Astrocyte of the cerebellum (primary cell): ENCODE results near the gene CYP4F11.

Experiments
- DNase-seq: peaks from one replicate; pipeline ENCODE4 v3.0.0-alpha.2; 2011; ENCODE audit warnings: low read depth
- H3K4me3 ChIP-seq: 2 replicates; pipeline ENCODE4 v1.5.1; 2011; ENCODE audit warnings: mild to moderate bottlenecking, low read depth, low read length, moderate library complexity
- CTCF ChIP-seq: IDR thresholded peaks from 2 replicates; pipeline ENCODE4 v1.5.1; 2012; ENCODE audit warnings: low read length, low read depth, moderate library complexity, mild to moderate bottlenecking; ENCODE audit errors: missing control alignments
- in situ Hi-C: cut with HindIII; loops from 2 replicates; pipeline ENCODE4 v1.10.0; 2017; ENCODE audit warnings: low sequenced_read_pairs

The CYP4F11 gene

GRCh38 chr19:15971224-15971780, 37.0 kb upstream of the CYP4F11 start:
- DNase-seq = no peak
- TF ChIP-seq CTCF = no peak
- in situ Hi-C loops = no loop called here
- H3K4me3 ChIP-seq = no peak overlapping the region

- in situ Hi-C loops = no loop called here
- no peak overlapping the region for H3K4me3 ChIP-seq
- no peak for DNase-seq
- TF ChIP-seq CTCF = no peak
Observed at GRCh38 chr19:15964231-15964630, 29.9 kb upstream of the CYP4F11 start.

- DNase-seq = no peak
Observed at GRCh38 chr19:15962319-15962718, 28.0 kb upstream of the CYP4F11 start.

GRCh38 chr19:15954820-15955219, 20.5 kb upstream of the CYP4F11 start:
- no peak for DNase-seq
- no peak overlapping the region for H3K4me3 ChIP-seq
- in situ Hi-C loops = no loop called here
- no peak for TF ChIP-seq CTCF

More at GRCh38 chr19:15962319-15962718, 28.0 kb upstream of the CYP4F11 start:
- in situ Hi-C loops = no loop called here
- TF ChIP-seq CTCF = no peak
- no peak overlapping the region for H3K4me3 ChIP-seq

- no peak for TF ChIP-seq CTCF
- in situ Hi-C loops = no loop called here
- H3K4me3 ChIP-seq = no peak within 1 kb of the TSS
- no peak for DNase-seq
Observed at GRCh38 chr19:15948223-15949058, 14.1 kb upstream of the CYP4F11 start, which contains the start of gene OR10H4. OR10H4 (plus strand) TSS chr19:15949008; CDS start chr19:15949008, 0 bp downstream.

- H3K4me3 ChIP-seq = no peak overlapping the region
- DNase-seq = no peak
- in situ Hi-C loops = no loop called here
- no peak for TF ChIP-seq CTCF
Observed at GRCh38 chr19:15945301-15945700, 11.0 kb upstream of the CYP4F11 start.
